Retinal pigment epithelial cell (primary cell): Measurements from ENCODE around the gene RBKS.
A peak's percentile ranks its signal among the peaks of the same experiment; 100 is the strongest.

Experiments used
- DNase-seq: peaks from one replicate; pipeline ENCODE4 v3.0.0-alpha.2; 2010; ENCODE audit warnings: low read depth
- H3K4me3 ChIP-seq: 2 replicates; pipeline ENCODE4 v1.5.1; 2011; ENCODE audit warnings: mild to moderate bottlenecking, low read length, control low read depth, moderate library complexity
- TF ChIP-seq, protein P1 (sequence below): conservative IDR thresholded peaks from 2 replicates; pipeline ENCODE4 v1.5.1; 2011; ENCODE audit warnings: low read depth, low read length, control low read depth, inconsistent platforms

The RBKS gene

DNA sequence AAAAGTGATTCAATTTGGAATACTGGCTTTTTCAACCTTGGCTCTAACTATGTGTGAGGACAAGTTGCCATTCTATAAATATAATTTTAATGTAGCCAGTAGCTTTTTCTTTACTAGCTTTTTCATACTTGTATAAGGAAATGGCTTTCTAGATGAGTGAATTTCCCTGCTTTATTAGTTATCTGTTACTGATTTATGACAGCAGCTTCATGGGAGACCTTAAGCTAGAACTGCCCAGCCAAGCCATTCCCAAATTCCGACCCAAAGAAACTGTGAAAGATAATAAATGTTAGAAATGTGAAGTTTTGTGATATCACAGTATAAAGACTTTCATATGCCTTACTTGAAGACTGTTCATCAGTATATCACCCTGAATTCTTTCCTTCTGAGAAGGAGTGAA lies 32.7 kb upstream of the RBKS start:
- TF ChIP-seq, protein P1, sequence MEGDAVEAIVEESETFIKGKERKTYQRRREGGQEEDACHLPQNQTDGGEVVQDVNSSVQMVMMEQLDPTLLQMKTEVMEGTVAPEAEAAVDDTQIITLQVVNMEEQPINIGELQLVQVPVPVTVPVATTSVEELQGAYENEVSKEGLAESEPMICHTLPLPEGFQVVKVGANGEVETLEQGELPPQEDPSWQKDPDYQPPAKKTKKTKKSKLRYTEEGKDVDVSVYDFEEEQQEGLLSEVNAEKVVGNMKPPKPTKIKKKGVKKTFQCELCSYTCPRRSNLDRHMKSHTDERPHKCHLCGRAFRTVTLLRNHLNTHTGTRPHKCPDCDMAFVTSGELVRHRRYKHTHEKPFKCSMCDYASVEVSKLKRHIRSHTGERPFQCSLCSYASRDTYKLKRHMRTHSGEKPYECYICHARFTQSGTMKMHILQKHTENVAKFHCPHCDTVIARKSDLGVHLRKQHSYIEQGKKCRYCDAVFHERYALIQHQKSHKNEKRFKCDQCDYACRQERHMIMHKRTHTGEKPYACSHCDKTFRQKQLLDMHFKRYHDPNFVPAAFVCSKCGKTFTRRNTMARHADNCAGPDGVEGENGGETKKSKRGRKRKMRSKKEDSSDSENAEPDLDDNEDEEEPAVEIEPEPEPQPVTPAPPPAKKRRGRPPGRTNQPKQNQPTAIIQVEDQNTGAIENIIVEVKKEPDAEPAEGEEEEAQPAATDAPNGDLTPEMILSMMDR = no peak
- DNase-seq = no peak
- H3K4me3 ChIP-seq = no peak overlapping the region

GRCh38 chr2:27921880-27922547 lies 31.8 kb upstream of the RBKS start:
- H3K4me3 ChIP-seq = no peak overlapping the region
- TF ChIP-seq, protein P1 = no peak
- DNase-seq = no peak

- no peak overlapping the region for H3K4me3 ChIP-seq
- TF ChIP-seq, protein P1 = no peak
These were observed 31.2 kb upstream of the RBKS start for GRCh38 chr2:27921424-27921823.

DNA sequence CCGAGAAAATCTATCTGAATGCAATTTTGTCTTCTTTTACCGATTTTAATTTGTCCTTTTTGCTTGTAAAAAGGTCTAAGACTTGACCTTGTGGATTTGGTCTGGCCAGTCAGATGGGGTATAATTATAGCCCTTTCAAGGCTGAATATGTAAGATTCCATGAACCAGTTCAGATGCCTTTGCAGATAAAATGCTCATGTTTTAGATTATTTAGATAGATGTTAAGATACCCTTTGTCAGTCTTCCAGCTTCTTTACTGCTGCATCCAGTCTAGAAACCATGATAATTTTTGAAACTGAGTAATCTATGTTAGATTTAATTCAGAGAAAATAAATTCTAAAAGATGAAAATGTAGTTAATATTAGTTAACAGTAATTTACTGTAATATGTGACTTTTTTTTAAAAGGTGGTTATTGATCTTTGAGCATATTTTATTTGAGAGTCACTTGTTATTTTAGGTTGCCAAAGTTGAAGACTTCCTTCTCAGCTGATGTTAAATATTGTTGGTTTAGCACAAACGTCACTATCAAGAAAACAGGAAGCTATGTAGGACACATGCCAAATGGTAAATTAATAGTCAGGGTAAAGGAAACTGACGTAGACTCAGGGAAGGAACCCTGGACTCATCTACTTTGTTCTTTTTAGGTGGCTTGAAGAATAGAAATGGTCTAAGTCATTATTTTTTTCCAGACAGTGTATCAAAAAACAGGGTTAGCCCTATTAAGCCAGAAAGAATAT lies 30.1 kb upstream of the RBKS start:
- DNase-seq = no peak
- H3K4me3 ChIP-seq = no peak overlapping the region
- TF ChIP-seq, protein P1 = no peak

More at GRCh38 chr2:27921424-27921823, 31.2 kb upstream of the RBKS start:
- DNase-seq = no peak

DNA sequence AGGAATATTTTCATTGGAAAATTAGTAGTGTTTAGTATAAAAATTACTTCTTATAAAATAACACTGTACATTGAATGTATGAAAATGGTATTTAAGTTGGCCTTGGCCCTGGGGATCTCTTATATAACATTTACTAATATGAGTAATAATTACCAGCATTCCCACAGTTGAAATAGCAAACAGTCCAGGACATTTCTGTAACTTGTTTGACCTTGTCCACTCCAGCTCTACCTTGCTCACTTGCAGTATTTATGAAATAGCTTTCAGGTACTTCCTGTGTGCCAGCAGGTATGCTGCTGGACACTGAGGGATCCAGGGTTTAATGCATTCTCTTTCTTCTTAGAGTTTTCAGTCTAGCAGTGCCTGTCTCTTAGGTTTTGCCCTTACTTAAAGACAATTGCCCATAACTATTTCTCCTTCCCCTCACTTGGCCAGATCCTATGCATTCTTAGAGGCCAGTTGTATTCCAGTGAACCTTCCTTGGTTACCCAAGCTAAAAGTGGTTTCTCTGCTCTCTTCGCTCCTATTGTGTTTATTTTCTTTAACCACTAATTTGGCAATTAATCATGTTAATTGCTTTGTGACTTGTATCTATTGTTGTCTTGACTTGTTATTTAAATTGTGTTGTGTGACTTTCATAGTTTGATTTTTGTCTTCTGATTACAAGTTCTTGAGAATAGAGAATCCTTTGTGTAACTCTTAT lies 26.3 kb upstream of the RBKS start:
- TF ChIP-seq, protein P1 = no peak
- DNase-seq = no peak
- H3K4me3 ChIP-seq = no peak overlapping the region

DNA sequence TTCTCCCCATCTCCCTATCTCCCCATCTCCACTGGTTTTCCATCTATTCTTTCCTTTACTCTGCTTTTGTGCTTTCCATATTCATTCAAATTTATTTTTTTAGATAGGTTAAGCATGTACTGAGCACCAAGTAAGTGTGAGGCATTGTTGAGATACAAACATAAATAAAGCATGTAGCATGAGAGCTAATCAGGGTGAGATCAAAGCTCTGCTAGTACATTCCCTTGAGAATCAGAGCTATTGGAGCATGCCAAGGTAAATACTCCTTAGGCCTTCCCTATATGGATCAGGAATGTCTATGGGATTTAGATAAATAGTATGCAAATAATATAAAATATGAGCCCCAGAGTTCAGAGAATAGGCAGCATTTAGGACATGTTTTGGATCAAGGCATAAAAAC lies 25.7 kb upstream of the RBKS start:
- TF ChIP-seq, protein P1 = no peak
- H3K4me3 ChIP-seq = no peak overlapping the region
- DNase-seq = peak; percentile 43
